ENCODE results near the gene PARN. TPM values are rescaled to one million over a fixed set of nuclear protein-coding genes. Genes with fewer than 3 reads are reported as not detected.

Gene PARN
- total and polyA plus RNA-seq, 2 of the 4 experiments (the other 2 are of a cell fraction) = 24.6 to 25.1 TPM

DNA sequence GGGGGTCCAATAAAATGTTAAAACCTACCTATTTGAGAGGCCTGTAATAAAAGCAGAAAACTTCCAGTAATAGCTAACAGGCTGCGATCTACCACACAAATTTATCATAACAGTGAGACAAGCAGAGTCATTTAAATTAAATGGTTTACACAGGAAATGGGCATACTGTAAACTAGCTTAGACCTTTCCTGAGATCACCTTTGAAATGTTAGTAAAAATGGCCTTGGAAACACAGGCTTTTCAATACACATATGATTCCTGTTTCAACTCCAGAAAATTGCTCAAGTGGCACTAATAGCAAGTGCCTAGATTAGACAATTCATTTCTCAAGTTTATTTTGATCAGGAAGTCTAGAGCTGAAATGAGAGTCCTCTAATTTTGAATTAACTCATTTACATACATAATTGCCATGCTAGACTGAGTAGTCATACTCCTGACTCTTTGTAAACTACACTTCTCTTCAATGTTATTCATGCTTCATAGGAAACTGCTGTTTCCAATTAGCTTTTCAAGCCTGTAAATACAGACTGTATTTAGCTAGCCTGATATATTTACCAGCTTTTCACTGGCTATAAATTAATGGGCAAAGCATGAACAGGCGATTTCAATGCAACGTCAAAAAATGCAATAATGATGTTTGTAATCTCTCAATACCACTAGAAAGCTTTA lies 43.3 kb downstream of the PARN start:
- no peaks in the 10 kb centered on the region for H3K9me1 ChIP-seq (ENCODE audit: insufficient read depth, low read length)
- H4K20me1 ChIP-seq (ENCODE audit: insufficient read depth, low read length) = no peaks in the 10 kb centered on the region
- CTCF ChIA-PET = interaction anchor here (0.6 kb wide), 1 partner anchor 14 kb away, joined by 3 read pairs; no protein-coding TSS in a partner anchor
- no peaks in the 10 kb centered on the region for H3K27me3 ChIP-seq (ENCODE audit: control insufficient read depth, insufficient read depth, low read length)
- no peak overlapping the region for H3K4ac ChIP-seq (ENCODE audit: low read depth, low read length)
- H3K23ac ChIP-seq (ENCODE audit: low read depth, low read length) = no peak overlapping the region
- no peak for ATAC-seq (ENCODE audit: low read depth)
- H3K56ac ChIP-seq (ENCODE audit: extremely low read depth, insufficient read depth, low read length) = no peak overlapping the region
- H3K9me3 ChIP-seq (ENCODE audit: control insufficient read depth, insufficient read depth, low read length) = no peaks in the 10 kb centered on the region
- no peak overlapping the region for H2AFZ ChIP-seq (replicated peaks; ENCODE audit: low read length, poor library complexity)
- no peak overlapping the region for H3K27ac ChIP-seq (ENCODE audit: insufficient read depth, low read length)
- dilution Hi-C loops (cut with HindIII; ENCODE audit: low sequenced_read_pairs, unreplicated experiment) = no loop called here
- H3K4me2 ChIP-seq (ENCODE audit: low read depth, low read length) = no peak overlapping the region
- no peak overlapping the region for H2BK15ac ChIP-seq (ENCODE audit: low read depth, low read length)
- in situ Hi-C loops (cut with MboI; ENCODE audit: low sequenced_read_pairs) = no loop called here
- H2BK5ac ChIP-seq (ENCODE audit: low read depth, low read length, poor library complexity, severe bottlenecking) = no peak overlapping the region
- POLR2A ChIA-PET (ENCODE audit: unreplicated experiment) = no interaction called here
- TF ChIP-seq CEBPB (IDR thresholded peaks at IDR 0.05; ENCODE audit: low read depth, low read length) (no peak), POLR2A (IDR thresholded peaks at IDR 0.05; ENCODE audit: low read depth, low read length) (no peak), RAD21 (IDR thresholded peaks at IDR 0.05; ENCODE audit: low read length) (no peak), FOS (IDR thresholded peaks at IDR 0.05; ENCODE audit: low read depth, low read length) (no peak), NFE2L2 (IDR thresholded peaks at IDR 0.05; ENCODE audit: low read depth, low read length) (no peak), CHD1 (IDR thresholded peaks at IDR 0.05; ENCODE audit: low read depth, low read length) (no peak)
- TF ChIP-seq, protein P1, sequence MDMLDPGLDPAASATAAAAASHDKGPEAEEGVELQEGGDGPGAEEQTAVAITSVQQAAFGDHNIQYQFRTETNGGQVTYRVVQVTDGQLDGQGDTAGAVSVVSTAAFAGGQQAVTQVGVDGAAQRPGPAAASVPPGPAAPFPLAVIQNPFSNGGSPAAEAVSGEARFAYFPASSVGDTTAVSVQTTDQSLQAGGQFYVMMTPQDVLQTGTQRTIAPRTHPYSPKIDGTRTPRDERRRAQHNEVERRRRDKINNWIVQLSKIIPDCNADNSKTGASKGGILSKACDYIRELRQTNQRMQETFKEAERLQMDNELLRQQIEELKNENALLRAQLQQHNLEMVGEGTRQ (IDR thresholded peaks at IDR 0.05; ENCODE audit: low read depth, low read length) = no peak
- TF ChIP-seq, protein P2, sequence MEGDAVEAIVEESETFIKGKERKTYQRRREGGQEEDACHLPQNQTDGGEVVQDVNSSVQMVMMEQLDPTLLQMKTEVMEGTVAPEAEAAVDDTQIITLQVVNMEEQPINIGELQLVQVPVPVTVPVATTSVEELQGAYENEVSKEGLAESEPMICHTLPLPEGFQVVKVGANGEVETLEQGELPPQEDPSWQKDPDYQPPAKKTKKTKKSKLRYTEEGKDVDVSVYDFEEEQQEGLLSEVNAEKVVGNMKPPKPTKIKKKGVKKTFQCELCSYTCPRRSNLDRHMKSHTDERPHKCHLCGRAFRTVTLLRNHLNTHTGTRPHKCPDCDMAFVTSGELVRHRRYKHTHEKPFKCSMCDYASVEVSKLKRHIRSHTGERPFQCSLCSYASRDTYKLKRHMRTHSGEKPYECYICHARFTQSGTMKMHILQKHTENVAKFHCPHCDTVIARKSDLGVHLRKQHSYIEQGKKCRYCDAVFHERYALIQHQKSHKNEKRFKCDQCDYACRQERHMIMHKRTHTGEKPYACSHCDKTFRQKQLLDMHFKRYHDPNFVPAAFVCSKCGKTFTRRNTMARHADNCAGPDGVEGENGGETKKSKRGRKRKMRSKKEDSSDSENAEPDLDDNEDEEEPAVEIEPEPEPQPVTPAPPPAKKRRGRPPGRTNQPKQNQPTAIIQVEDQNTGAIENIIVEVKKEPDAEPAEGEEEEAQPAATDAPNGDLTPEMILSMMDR (conservative IDR thresholded peaks at IDR 0.05; ENCODE audit: low read depth, low read length) = no peak
- no peak overlapping the region for H4K8ac ChIP-seq (ENCODE audit: low read depth in 2 of 2, low read length in 2 of 2)
- H3K4me3 ChIP-seq (ENCODE audit: insufficient read depth, low read depth, low read length) = no peak overlapping the region
- peaks cover 0 to 3% of the 10 kb centered on the region in 2 experiments; a peak in 1 of 4 replicates for H3K79me1 ChIP-seq (ENCODE audit: low read depth in 1 of 2, low read length in 2 of 2)
- no peak overlapping the region for H4K91ac ChIP-seq (ENCODE audit: insufficient read depth, low read depth, low read length)
- H3K4me1 ChIP-seq (ENCODE audit: control insufficient read depth, insufficient read depth, low read length) = no peaks in the 10 kb centered on the region
- no peak overlapping the region for H2BK120ac ChIP-seq (ENCODE audit: low read depth, low read length)
- H2AK5ac ChIP-seq (ENCODE audit: low read depth, low read length) = no peak overlapping the region
- H3K18ac ChIP-seq (ENCODE audit: low read depth, low read length) = no peak overlapping the region
- H2AK9ac ChIP-seq (replicated peaks; ENCODE audit: low read depth, low read length, poor library complexity) = no peak overlapping the region
- peaks cover 37% of the 10 kb centered on the region for H3K36me3 ChIP-seq (ENCODE audit: control insufficient read depth, insufficient read depth, low read length)
- no peak overlapping the region for H2BK20ac ChIP-seq (ENCODE audit: low read depth, low read length)
- no peak overlapping the region for H4K5ac ChIP-seq (ENCODE audit: low read depth, low read length)
- no TSS peak for BruUV-seq (replicated peaks)
- no peak for DNase-seq
- WGBS, 2 experiments (ENCODE audit: extremely low coverage in 2 of 2, insufficient read length in 1 of 2) = no CpG with 5 or more reads among the region's 3 CpGs
- no peak overlapping the region for H3K9ac ChIP-seq (ENCODE audit: low read depth, low read length)
- H3K14ac ChIP-seq (replicated peaks; ENCODE audit: low read depth, low read length) = no peak overlapping the region; the same call in 1 of the 2 replicates
- intact Hi-C loops (cut with micrococcal nuclease) = loop anchor here (1.0 kb wide), 1 partner anchor 34 kb away; no protein-coding TSS in a partner anchor
